PC-9 (cell line): Measurements from ENCODE around the gene EPS15. TPM values are rescaled to one million over a fixed set of nuclear protein-coding genes. Genes with fewer than 3 reads are reported as not detected.

Experiments used
- BruUV-seq: library from RNA; stranded (reverse); fragments of 400-500 nt; replicated peaks from 2 replicates; lab custom pipeline; 2021; lab: Mats Ljungman, UMichigan
- CTCF ChIA-PET: fragments of 300-600 bp; sonication (Branson Sonifier 250); formaldehyde crosslinking; loops from one replicate; lab custom pipeline; 2022; ENCODE audit warnings: antibody characterized with exemption; lab: Charles Lee
- POLR2A ChIA-PET: fragments of 300-600 bp; sonication (Branson Sonifier 250); formaldehyde crosslinking; loops from one replicate; lab custom pipeline; 2022; ENCODE audit warnings: antibody characterized with exemption; ENCODE audit not compliant: unreplicated experiment; lab: Charles Lee
- DNase-seq, 2 experiments: peaks; one replicate each; pipeline versions ENCODE4 v3.0.0 to v3.0.0-alpha.2; 2015 to 2022; ENCODE audit warnings: mixed read lengths in 1 of 2
- H2AFZ ChIP-seq: fragments of 200-600 bp; sonication (generic); 2 replicates; pipeline ENCODE4 v1.8.1; 2017; ENCODE audit warnings: antibody characterized with exemption
- H3F3A ChIP-seq: fragments of 200-600 bp; sonication (generic); 2 replicates; pipeline ENCODE4 v1.8.1; 2017; ENCODE audit warnings: antibody characterized with exemption, mild to moderate bottlenecking, low read depth; ENCODE audit not compliant: insufficient read depth
- H3K27ac ChIP-seq: fragments of 200-600 bp; sonication (generic); 2 replicates; pipeline ENCODE4 v1.6.1; 2016; ENCODE audit warnings: mixed run types
- H3K27me3 ChIP-seq: fragments of 200-600 bp; sonication (generic); 2 replicates; pipeline ENCODE4 v1.6.1; 2016; ENCODE audit warnings: low read depth, mixed run types; ENCODE audit not compliant: insufficient read depth
- H3K36me3 ChIP-seq: fragments of 200-600 bp; sonication (generic); 2 replicates; pipeline ENCODE4 v1.6.1; 2016; ENCODE audit warnings: low read depth, mixed run types
- H3K4me1 ChIP-seq: fragments of 200-600 bp; sonication (generic); replicated peaks from 2 replicates; pipeline ENCODE4 v1.6.1; 2016; ENCODE audit warnings: mixed run types; ENCODE audit not compliant: insufficient read depth
- H3K4me2 ChIP-seq: fragments of 200-600 bp; sonication (generic); 2 replicates; pipeline ENCODE4 v1.6.1; 2017; ENCODE audit warnings: mixed run types
- H3K4me3 ChIP-seq: fragments of 200-600 bp; sonication (generic); 2 replicates; pipeline ENCODE4 v1.6.1; 2016; ENCODE audit warnings: mixed run types
- H3K79me2 ChIP-seq: fragments of 200-600 bp; sonication (generic); 2 replicates; pipeline ENCODE4 v1.6.1; 2017; ENCODE audit warnings: low read depth, mixed run types
- H3K9me2 ChIP-seq: fragments of 200-600 bp; sonication (generic); 2 replicates; pipeline ENCODE4 v1.8.1; 2017; ENCODE audit warnings: mild to moderate bottlenecking; ENCODE audit not compliant: insufficient read depth
- H3K9me3 ChIP-seq: fragments of 200-600 bp; sonication (generic); 2 replicates; pipeline ENCODE4 v1.8.1; 2016; ENCODE audit warnings: low read depth; ENCODE audit not compliant: insufficient read depth
- H4K20me1 ChIP-seq: fragments of 200-600 bp; sonication (generic); 2 replicates; pipeline ENCODE4 v1.8.1; 2017; ENCODE audit not compliant: insufficient read depth
- CTCF ChIP-seq: fragments of 200-600 bp; sonication (generic); conservative IDR thresholded peaks from 2 replicates; pipeline ENCODE4 v1.6.1; 2017; ENCODE audit warnings: mixed run types, antibody characterized with exemption, mild to moderate bottlenecking, moderate library complexity
- EZH2 ChIP-seq: fragments of 200-600 bp; sonication (generic); IDR thresholded peaks from 2 replicates; pipeline ENCODE4 v1.8.0; 2017; ENCODE audit warnings: antibody characterized with exemption, low read depth
- intact Hi-C: fragments of 100-400 bp; cut with micrococcal nuclease; formaldehyde crosslinking; loops from one replicate; pipeline ENCODE4 v1.10.0; 2022; ENCODE audit not compliant: unreplicated experiment
- total RNA-seq: library from RNA; stranded (reverse); gene quantifications from 2 replicates; pipeline ENCODE4 v1.2.3, GENCODE V29; 2021

The EPS15 gene
- total RNA-seq, 1 experiment from 2014 or later: 60.1 TPM

GRCh38 chr1:51433269-51433971 lies 85.6 kb downstream of the EPS15 start:
- 0 out of 2 replicates have a peak, but pooled peaks cover under 1% of the 10 kb centered on the region for H3K36me3 ChIP-seq
- H3K9me3 ChIP-seq: no peaks in the 10 kb centered on the region
- CTCF ChIA-PET: interaction anchor here (0.6 kb wide), 1 partner anchor 14 kb away, joined by 4 read pairs; no protein-coding TSS in a partner anchor
- no peak overlapping the region for H3K4me3 ChIP-seq
- H3K4me1 ChIP-seq: peaks cover 9% of the 10 kb centered on the region
- H2AFZ ChIP-seq: no peak overlapping the region
- TF ChIP-seq EZH2: no peak
- no peak for TF ChIP-seq CTCF
- H3F3A ChIP-seq: peaks cover 6% of the 10 kb centered on the region
- intact Hi-C loops: no loop called here
- H3K27ac ChIP-seq: peak overlapping the region; percentile 14; the same call in 1 of the 2 replicates
- H3K9me2 ChIP-seq: no peaks in the 10 kb centered on the region
- H4K20me1 ChIP-seq: no peaks in the 10 kb centered on the region
- H3K79me2 ChIP-seq: no peaks in the 10 kb centered on the region
- DNase-seq: no peak
- no peak overlapping the region for H3K4me2 ChIP-seq
- POLR2A ChIA-PET: interaction anchor here (0.7 kb wide), 1 partner anchor 107 kb away, joined by 3 read pairs; no protein-coding TSS in a partner anchor
- BruUV-seq: no TSS peak
- H3K27me3 ChIP-seq: no peaks in the 10 kb centered on the region

DNA sequence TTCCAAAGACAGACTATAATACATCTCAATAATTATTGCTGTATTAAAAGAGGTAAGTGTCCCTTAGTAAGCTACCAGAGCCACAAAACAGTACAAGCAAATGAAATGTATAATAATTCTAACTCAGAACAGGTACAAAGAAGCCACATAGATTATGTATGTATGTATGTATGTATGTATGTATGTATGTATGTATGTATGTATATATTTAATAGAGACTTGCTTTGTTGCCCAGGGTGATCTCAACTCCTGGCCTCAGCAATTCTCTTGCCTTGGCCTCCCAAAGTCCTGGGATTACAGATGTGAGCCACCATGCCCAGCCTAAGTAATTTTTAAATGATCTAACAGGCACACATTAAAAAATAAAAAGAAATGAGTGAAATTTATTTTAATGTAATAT lies 86.9 kb downstream of the EPS15 start:
- no peaks in the 10 kb centered on the region for H3K9me2 ChIP-seq
- intact Hi-C loops: no loop called here
- peaks cover 12% of the 10 kb centered on the region for H3F3A ChIP-seq
- no peaks in the 10 kb centered on the region for H3K79me2 ChIP-seq
- ChIA-PET POLR2A (no interaction called here), CTCF (no interaction called here)
- no peaks in the 10 kb centered on the region for H4K20me1 ChIP-seq
- H2AFZ ChIP-seq: no peak overlapping the region
- no TSS peak for BruUV-seq
- no peaks in the 10 kb centered on the region for H3K9me3 ChIP-seq
- H3K4me1 ChIP-seq: peaks cover 9% of the 10 kb centered on the region
- no peak overlapping the region for H3K4me2 ChIP-seq
- no peaks in the 10 kb centered on the region; the same call in 1 of the 2 replicates for H3K36me3 ChIP-seq
- no peak overlapping the region for H3K4me3 ChIP-seq
- TF ChIP-seq EZH2 (no peak), CTCF (no peak)
- H3K27me3 ChIP-seq: no peaks in the 10 kb centered on the region
- no peak for DNase-seq
- H3K27ac ChIP-seq: no peak overlapping the region

GRCh38 chr1:51427438-51427837 lies 91.6 kb downstream of the EPS15 start:
- Histone ChIP-seq H3K4me1 (no peaks in the 10 kb centered on the region), H3K9me2 (no peaks in the 10 kb centered on the region), H3F3A (peaks cover 9% of the 10 kb centered on the region), H3K27me3 (no peaks in the 10 kb centered on the region), H3K9me3 (no peaks in the 10 kb centered on the region), H3K4me3 (no peak overlapping the region), H3K4me2 (no peak overlapping the region), H3K27ac (no peak overlapping the region), H4K20me1 (no peaks in the 10 kb centered on the region), H3K36me3 (no peaks in the 10 kb centered on the region; the same call in 1 of the 2 replicates), H3K79me2 (no peaks in the 10 kb centered on the region), H2AFZ (no peak overlapping the region)
- no peak for TF ChIP-seq CTCF
- TF ChIP-seq EZH2: no peak
- no peak for DNase-seq
- intact Hi-C loops: no loop called here
- CTCF ChIA-PET: no interaction called here
- POLR2A ChIA-PET: interaction anchor here (0.6 kb wide), 1 partner anchor 65 kb away, joined by 4 read pairs; no protein-coding TSS in a partner anchor
- BruUV-seq: no TSS peak
